Eye (tissue), 1 donor: Measurements from ENCODE around the gene TP53I11.
A peak's percentile ranks its signal among the peaks of the same experiment; 100 is the strongest.

ENCODE experiments used
- DNase-seq: peaks from one replicate; pipeline ENCODE4 v3.0.0-alpha.2; 2015

TP53I11 gene, protein sequence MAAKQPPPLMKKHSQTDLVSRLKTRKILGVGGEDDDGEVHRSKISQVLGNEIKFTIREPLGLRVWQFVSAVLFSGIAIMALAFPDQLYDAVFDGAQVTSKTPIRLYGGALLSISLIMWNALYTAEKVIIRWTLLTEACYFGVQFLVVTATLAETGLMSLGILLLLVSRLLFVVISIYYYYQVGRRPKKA

DNA sequence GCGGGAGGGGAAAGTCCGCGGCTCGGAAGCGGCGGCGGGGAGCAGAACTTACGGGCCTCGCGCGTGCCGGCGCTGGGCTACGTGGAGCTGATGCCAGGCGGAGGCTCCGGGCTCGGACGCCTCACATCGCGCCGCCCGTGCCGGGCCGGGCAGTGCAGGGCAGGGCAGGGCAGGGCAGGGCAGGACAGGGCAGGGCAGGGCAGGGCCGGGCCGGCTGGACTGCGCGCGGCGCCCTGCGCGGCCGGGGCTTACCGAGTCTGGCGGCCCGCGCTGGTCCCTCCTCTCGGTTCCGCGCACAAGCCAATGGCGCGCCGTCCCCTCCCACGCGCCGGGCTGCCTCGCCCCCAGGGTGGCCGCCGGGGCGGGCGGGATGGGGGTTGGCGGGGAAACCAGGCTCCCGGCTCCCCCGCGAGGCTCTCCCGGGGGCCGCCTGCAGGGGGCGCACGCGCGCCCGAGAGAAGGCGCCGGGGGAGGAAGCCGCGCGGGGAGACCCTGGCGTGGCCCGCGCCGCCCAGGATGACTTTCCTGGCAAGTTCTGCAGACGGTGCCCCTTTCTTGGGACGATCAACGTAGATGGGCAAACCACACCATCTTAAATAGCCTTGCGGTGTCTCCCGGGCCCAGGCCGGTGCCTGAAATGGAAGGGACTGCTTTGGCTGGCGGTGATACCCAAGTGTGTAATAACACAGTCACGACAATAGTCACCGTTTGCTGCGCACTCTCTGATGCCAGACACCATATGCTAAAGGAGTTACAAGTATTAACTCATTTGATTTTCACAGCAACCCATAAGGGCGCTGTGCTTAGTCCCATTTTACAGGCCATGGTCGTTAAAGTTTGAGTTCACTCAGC lies at the start of gene TP53I11:
Gene TP53I11 (minus strand): TSS at position 259 of the 852 bp plus-strand sequence. CDS start 12,548 bp downstream, outside the sequence.
- peak; percentile 83 for DNase-seq

DNA sequence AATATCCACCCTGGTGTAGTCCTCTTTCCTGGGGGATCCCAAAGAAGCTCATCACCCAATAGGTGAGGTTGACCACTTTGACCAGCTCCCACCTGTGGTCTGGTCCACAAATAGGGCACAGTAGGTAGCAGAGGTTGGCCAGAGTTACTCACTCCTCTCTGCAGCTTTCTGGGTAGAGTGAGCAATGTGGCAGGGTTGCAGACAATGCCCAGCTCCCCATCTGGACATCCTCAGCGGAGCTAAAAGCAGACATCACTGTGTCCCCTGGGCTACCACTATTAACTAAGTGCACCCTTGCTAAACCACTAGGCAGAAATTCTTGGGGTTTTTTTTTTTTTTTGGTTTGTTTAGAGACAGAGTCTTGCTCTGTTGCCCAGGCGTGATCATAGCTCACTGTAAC lies 48.4 kb upstream of the TP53I11 start:
- no peak for DNase-seq

DNA sequence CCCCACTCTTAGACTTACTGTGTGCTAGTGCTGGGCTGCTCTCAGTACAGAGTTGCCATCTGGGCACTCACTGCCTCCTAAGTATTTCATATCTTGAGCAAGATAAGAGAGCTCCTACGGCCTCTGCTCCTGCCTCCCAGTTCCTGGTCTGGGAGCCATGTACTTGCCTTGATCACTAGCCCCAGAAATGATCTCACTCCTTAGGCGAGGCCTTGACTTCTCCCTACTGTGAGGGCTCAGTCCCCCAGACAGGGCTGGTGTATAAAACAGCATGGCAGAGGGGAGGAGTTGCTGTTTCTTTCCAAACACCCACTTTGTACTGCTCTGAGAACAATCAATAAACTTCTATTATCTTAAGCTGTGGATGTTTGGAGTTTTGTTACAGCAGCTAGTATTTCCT lies 47.4 kb upstream of the TP53I11 start:
- DNase-seq: no peak

DNA sequence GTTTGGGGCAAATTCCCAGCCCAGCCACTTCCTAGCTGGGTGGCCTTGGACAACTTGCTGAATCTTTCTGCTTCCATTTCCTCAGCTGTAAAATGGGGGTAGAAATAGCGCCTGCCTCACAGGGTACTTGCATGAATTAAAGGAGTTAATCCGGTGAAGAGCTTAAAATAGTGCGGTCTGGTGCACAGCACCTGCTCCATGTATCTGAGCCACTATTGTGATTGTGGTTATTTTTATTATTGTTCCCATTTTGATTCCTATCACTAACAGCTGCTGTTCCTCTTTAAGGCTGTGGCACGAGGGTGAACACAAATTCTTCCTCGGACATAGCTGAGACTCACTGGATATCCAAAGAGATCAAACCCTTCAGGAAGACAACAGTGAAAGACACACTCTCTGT lies 46.9 kb upstream of the TP53I11 start:
- no peak for DNase-seq

DNA sequence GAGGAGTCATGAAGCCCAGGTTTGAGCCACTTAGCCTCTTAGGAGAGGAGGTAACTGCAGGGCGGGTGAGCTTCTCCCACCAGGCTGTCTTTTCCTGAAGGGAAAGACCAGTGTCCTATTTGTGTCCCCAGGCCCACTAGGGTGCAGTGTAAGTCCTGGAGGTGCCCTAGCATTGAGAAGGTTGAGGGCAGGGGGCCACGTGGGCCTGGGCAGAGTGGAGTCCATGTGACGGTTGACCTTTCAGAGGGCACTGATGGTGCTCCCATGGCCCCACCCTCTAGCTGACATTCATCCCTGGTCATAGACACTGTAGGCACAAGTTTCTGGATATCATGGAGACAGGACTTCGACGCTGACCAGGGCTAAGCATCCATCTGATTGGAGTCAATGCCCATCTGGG lies 44.1 kb upstream of the TP53I11 start:
- DNase-seq: no peak

DNA sequence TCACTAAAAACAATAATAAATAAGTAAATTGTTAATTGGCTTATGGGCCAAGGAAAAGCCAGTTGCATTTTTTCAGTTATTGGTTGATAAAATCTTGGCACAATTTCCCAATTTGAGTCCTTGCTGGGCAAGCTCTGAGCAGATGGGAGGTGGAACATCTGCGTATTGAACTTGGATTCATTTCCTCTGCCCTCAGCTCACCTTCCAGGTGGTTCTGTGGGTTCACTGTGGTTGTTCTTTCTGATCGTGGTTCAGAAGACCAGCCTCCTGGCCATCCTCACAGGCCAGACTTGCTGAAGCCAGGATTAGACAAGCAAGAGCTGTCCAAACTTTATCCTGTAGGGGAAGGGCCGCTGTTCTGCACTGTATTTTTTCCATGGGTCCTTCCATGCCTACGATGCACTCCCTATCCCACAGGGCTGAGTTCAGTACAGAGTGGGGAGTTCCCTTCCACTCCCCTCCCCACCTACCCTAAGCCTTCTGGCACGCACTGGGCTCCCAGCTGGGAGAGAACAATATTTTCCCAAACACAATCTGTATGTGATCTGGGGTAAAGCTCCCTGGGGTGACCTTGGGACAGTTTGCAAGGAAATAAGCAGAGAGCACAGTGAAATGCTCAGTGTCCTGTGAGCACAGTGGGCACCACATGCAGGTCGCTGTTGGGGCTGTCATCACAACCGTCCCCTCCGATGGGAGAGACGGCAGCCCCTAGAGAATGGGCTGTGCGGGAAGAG lies 43.5 kb upstream of the TP53I11 start:
- DNase-seq: no peak

DNA sequence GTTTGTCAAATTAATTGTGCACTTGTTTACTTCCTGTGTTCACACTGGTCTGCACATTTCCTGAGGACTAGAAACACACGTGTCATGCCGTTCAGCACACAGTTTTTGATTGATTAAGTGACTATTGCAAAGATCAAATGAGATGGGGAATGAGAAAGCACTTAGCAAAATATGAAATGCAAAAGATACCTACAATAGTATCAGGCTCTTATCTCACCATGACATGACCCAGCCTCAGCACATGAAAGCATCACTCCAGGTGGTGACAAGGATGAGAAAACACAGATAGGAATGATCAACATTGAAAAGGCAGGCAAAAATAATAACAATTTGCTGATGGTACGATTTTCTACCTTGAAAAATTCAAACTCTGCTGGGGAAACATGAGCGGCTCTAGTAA lies 42.1 kb upstream of the TP53I11 start:
- DNase-seq: no peak

DNA sequence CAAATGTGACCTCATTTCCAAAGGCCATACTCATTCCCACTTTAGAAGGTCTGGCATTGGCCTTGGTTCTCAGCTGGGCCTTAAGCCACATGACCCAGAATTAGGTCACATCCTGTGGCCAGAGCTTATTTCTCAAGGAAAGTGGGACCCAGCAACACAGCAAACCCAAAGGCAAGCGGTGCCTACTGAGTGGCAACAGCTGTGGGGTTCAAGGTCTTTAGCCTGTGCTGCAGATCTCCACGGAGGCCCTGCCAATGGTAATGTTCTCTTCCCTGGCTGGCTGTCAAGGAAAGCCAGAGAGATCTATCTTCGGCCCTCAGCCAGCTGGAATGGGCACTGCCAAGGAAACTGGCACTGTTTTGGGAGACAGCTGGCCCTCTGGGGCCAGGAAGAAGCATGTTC lies 41.5 kb upstream of the TP53I11 start:
- DNase-seq: no peak

DNA sequence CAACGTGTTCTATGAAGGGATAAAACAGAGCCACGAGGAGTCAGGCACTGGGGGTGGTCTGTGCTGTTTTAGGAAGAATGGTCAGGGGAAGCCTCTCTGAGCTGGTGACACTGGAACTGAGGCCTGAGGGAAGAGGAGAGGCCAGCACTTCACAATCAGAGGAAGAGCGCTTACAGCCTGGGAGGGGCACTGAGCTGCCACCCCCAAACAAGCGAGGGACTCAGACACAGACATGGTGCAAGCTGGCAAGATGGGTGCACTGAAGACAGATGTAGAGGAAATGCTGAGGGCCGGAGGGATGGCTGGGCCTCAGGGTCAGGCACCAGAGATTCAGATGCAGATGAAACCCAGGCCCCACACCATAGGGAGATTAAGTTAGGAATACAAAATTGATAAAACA lies 40.0 kb upstream of the TP53I11 start:
- DNase-seq: no peak

DNA sequence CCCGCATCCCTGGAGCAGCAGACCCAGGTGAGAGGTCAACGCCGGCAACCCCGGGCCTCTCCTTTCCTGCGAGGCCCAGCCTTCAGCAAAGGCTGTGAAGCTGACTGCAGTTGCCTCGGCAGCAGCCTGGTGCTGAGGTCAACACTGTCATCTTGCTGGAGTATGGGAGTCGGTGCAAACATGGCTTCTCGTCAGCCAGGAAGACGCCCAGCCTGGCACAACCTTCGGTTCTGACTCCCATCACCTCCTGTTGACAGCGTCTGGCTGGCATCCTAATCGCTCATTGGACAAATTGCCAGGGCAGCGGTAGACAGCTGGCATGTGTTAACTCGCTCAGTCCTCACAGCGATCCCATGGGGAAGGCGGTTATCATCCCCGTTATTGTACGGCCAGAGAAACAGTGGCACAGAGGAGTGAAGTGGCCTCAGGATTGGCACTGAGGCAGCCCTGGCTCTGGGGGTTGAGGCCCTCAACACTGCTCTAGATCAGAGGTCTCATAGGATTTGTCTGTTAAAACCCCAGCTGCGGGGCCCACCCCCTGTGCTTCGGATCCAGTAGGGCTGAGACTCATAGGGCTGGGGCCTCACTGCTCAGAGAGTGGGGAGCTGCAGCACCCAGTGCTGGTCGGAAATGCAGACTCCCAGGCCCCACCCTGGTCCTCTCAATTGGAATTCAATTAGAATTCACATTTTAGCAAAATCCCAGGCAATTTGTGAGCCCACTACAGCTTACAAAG lies 39.3 kb upstream of the TP53I11 start:
- DNase-seq: peak; percentile 33

DNA sequence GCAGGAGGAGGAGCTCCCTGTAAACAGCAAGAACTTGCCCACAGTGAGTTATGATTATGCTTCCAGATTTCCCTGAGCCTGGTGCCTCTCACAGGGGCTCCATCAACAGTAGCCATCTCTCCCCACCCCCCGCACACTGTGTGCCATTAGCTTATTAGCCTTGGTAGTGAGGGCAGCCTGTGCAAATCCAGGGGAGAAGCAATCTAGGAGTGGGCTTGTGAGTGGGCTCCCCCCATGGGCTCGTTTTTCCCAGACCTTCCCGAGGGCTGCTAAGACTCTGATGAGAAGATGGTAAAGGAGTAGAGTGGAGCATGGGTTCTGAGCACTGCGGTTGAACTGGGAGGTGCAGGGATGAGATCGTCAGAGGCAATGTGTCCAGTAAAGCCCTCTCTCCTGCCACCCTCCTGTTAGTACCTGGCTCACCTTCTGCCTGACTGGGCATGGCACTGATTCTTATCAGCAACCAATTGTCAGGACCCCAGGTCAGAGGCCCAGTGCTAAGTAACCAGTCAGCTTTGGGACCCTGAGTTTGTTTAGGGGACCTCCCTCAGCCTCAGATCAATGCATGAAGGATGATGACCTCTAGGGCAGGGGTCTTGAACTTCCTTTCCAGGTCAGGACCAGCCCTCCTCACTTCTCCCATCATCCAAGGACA lies 38.4 kb upstream of the TP53I11 start:
- no peak for DNase-seq

DNA sequence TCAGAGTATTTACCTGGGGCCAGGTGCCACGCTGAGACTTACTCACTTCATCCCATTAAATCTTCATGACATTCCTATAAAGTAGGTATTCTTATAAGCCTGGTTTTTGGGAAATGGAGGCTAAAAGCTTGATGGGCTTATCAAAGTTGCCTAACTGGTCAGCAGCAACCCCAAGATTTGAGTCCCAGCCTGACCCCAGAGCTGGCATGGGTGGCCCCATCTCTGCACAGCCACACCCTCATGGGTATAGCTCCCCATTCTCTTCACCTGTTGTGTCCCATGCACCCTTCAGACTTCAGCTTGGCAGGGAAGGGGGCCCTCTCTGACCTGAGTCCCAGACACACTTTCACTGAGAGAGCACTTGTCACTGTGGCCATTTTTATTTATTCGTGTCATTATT lies 37.4 kb upstream of the TP53I11 start:
- no peak for DNase-seq

DNA sequence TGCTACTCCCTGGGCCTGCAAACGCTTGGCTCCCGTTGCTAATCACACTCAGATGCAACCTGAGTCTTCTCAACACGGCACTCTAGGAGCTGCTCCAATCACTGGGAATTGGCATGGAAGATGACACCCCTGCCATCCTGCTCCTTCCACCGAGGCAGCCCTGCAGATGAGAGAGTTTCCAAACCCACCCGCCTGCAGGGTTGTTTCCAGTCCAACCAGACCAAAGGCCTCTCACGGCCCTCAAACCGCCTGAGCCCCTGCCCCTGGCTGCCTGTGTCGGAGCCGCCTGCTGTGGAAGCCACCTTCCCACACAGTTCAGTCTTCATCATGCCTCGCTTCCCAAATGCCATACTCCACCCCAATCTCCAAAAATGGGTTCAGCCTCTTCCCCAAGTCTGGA lies 36.8 kb upstream of the TP53I11 start:
- DNase-seq: no peak

DNA sequence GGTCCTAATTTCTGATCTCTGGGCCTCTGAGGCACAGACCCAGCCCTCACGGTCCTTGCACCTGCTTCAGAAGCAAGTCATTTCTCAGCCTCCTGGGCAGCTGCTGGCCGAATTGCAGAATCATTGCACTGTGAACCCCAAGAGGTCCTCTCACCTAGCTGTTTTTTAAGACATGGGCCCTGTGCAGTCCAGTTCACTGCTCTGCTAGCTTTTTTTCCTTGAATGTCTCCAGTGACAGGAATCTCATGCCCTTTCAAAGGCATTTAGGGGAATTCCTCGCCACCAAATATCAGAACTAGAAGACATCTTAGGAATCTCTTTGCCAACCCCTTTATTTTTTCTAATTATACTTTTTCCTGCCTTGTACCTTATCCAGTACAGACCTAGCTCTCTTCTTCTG lies 35.6 kb upstream of the TP53I11 start:
- DNase-seq: no peak

DNA sequence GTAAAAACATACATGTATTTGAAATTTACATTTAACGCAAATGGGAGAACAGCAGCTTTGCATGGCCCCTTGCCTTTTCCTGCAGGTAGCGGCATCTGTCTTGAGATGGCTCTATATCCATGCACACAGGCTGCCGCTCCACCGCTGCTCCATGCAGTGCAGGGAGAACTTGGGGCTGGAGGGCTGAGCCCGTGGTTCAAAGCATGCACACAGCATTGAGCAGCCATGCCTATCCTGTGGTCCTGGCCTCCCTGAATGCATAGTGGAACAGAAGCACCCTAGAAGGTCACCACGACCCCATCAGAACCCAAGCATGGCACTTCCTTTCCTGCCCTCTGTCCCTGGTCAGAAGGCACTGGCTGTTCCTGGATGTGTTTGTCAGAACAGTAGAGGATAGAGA lies 35.0 kb upstream of the TP53I11 start:
- DNase-seq: no peak

DNA sequence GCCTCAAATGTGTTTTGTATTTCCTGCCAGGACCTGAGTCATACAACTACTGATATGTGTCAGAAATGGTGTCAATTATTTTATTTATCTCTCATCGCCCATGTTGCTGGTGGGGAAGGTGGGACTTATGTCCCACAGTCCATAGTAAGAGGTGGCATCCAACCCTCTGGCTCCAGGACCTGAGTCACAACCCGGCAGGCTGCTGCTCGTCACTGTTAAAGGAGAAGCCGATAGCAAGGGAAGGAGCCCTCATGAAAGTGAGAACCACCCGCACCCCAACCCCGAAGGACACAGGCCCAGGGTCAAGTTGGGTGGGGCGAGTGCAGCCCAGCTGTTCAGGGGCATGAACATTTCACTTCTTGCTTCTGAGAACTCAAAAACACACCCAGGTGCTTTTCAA lies 33.1 kb upstream of the TP53I11 start:
- no peak for DNase-seq

DNA sequence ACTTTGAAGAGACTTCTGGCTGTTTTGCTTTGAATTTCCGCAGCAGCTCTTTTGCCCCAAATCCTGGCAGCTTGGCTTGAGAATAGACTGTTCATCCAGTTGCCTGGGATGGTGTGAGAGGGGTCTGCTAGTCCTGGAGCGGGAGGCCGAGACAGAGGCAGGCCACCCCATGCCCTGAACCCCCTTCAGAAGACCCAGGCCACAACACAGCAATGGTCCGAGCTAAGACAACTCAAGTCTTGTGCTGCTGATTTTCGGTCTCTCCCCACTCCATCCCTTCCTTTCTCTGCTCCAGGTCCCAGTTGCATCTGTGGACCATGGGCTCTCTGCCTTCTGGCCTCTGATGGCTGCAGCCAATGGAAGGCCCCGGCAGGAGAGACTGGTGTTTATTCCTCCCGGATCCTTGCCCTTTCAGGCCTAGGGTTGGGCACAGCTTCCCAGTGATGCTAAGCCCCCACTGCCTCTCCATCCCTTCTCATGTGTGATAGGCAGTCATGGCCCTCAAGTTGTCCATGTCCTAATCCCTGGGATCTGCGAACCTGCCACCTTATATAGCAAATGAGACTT lies 31.9 kb upstream of the TP53I11 start:
- no peak for DNase-seq

DNA sequence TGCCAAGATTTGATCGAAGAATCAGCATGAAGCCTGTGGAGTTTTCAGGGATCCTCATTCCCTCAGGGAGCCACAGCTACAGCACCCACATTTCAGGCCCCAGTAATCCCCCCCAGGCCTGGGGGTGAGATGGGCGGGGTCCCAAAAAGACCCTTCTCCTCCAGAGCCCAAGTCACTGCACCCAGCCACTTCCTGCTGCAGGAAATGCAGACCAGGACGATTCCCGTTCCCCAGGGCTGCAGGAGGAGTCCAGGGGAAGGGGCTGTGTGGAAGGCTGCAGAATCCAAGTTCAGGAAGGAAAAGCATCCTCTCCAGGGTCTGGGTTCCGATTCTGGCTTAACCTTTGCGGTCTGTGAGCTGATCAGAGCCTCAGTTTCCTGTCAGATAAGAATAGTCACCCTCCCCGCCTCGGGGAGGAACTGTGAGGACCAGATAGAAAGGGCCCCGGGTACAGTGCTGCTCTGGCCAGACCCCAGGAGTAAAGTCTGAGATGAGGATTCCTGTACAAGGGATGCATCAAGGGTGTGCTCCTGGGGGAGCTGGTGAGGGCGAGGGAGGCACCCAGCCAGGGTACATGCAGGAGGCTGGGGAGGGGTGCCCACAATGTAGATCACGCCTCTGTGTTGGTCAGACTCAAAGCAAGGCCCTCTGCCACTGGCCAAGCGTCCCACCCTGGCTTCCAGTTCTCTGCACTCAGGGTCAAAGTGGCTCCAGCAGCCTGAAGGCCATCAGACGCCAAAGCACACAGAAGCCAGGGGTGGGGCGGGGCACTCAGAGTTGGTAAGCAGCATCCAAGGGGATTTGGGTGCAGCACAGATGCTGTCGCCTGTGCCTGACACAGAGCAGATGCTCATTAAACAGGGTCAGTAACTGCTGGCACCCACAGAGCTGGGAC lies 30.1 kb upstream of the TP53I11 start:
- DNase-seq: no peak

DNA sequence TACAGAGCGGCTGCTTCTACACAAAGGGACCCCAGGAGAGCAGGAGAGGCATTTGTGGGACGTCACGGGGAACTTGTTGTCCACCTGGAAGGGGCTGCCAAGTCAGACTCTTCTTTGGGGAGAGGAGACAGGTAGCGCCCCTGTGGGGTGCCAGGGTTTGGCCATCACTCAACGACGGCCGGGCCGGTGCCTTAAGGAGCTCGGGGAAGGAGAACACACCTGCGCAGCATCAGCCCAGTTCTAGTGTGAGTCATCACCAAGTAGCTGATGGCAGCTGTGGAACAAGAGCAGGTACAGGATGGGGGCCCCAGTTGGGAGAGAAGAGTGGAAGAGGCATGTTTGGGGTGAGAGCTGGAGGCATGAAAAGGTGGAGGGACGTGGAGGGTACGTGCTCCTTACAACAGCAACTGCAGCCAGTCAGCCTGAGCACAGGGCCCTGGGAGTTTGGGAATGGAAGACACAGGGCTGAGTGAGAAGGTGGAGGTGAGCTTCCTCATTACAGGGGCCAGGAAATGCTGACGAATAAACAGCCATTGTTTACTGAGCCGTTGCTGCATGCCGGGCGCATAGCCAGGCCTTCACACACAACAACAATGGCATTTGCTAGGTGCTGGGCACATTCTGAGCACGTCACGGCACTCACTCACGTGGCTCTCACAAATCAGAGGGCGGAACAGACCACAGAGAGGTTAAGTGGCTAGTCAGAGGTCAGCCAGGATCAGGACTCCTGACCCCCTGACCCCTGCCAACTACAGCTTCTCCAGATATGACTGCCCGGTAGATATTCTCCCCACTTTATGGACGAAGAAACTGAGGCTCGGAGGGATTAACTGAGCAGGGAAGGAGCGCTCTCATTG lies 29.1 kb upstream of the TP53I11 start:
- no peak for DNase-seq

DNA sequence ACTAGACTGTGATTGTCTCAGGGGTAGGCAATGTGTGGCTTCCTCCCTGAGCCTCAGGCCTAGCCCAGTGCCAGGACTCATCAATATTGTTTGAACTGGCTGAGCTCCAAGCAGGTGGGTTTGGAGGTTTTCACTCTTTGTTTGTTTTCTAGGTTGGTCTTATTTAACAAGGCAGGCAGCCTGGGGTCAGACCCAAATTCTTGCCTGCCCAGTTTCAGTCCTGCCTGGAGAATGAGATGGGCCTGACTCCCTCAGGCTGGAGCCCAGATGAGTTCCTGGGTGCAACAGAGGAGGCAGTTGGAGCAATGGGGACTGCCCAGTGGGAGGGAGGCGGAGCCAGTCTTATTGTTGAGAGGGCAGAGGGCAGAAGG lies 28.3 kb upstream of the TP53I11 start:
- DNase-seq: no peak
